Omental fat pad (tissue), 4 donors: Measurements from ENCODE around the gene GNPDA2. TPM values are rescaled to one million over a fixed set of nuclear protein-coding genes. Genes with fewer than 3 reads are reported as not detected.

Experiments
- ATAC-seq: fragments of 150-250 bp; one replicate; pipeline ENCODE4 v1.9.1; 2016; ENCODE audit warnings: mild to moderate bottlenecking, moderate library complexity; ENCODE audit not compliant: low FRiP score
- DNase-seq: peaks from one replicate; pipeline ENCODE4 v3.0.0-alpha.2; 2019; ENCODE audit warnings: low spot score
- CTCF ChIP-seq, 3 donors: fragments of 450-650 bp; IDR thresholded peaks; one replicate each; pipeline ENCODE4 v1.5.1; 2016 to 2017; ENCODE audit warnings: antibody characterized with exemption in 3 of 3, mild to moderate bottlenecking in 3 of 3, moderate library complexity in 2 of 3
- total RNA-seq, 4 donors: library from RNA; depleted of rRNA; stranded (reverse); fragments of >200 nt; gene quantifications; one replicate each; pipeline ENCODE4 v1.1.0, GENCODE V29; 2016

Gene GNPDA2
- total RNA-seq: 10 to 100 TPM in 3 of 4 donors, 1 to 10 TPM in 1; 9.4 to 23.5 (median 13.8) TPM

DNA sequence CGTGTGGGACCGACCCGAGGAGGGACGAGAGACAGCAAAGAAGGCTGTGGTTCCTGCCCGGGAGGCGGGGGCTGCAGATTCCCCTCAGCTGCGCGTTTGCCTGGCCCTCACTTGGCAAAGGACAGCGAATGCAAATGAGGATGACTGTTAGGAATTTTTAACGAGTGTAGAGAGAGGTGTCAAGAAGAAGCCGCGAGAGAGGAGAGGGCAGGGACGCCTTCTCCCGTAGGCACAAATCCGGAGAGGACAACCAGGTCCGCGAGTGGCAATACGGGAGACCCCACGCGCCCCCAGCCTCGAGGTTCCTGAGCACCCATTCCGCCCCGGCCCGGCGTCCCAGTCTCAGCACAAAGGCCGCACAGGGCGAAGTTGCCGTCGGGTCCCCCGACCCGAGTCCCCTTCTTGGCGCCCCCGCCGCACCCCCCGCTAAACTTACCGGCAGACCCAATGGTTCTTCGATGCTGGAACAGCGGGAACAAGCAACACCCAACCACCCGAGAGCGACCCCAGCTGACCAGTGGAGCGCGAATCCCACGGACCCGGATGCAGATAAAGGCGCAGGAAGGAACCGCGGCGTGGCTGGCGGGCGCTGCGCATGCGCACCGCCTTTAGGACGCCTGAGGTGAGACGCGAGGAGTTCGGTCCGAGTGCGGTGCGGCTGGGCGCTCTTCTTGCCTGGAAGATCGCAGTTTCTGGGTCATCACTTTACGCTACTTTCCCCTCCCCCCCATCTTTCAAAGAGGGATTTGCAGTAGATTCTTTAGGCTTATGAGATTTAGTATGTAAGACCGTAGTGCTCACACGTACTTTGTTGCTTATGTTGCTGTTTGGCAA is at the start of gene GNPDA2:
GNPDA2 (minus strand) TSS at position 519 of the 834 bp plus-strand sequence. CDS start 4,349 bp downstream, outside the sequence.
- DNase-seq: peak; percentile 68
- ATAC-seq: peak; percentile 94
- TF ChIP-seq CTCF (IDR thresholded peaks at IDR 0.05): no peak

DNA sequence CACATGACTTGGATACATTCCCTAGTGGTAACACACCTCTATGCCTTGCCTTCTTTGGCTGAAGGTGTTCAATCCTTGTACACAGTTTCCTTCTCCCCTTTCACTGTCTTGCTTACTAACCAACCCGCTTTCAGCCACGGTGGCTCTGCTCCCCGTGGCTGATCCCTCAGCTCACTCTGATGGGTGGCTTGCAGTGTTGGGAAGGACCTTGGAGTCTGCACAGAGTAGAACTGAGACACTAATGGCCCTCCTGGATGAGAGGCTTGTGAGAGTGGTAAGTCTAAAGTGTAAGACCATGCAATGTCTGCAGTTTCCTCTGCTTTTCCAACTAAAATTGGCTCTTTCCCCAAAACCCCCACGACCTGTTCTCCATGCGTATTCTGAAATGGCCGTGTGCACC is 46.0 kb upstream of the GNPDA2 start:
- ATAC-seq (no peak), DNase-seq (no peak)
- no peak for TF ChIP-seq CTCF (IDR thresholded peaks at IDR 0.05)

- no peak for ATAC-seq
- DNase-seq: no peak
- TF ChIP-seq CTCF (IDR thresholded peaks at IDR 0.05): no peak
Observed at GRCh38 chr4:44771789-44772188, 45.4 kb upstream of the GNPDA2 start.

GRCh38 chr4:44766453-44766852 is 40.1 kb upstream of the GNPDA2 start:
- ATAC-seq: no peak
- no peak for DNase-seq
- no peak for TF ChIP-seq CTCF (IDR thresholded peaks at IDR 0.05)

GRCh38 chr4:44765116-44765515 is 38.8 kb upstream of the GNPDA2 start:
- no peak for TF ChIP-seq CTCF (IDR thresholded peaks at IDR 0.05)
- no peak for ATAC-seq
- DNase-seq: no peak

DNA sequence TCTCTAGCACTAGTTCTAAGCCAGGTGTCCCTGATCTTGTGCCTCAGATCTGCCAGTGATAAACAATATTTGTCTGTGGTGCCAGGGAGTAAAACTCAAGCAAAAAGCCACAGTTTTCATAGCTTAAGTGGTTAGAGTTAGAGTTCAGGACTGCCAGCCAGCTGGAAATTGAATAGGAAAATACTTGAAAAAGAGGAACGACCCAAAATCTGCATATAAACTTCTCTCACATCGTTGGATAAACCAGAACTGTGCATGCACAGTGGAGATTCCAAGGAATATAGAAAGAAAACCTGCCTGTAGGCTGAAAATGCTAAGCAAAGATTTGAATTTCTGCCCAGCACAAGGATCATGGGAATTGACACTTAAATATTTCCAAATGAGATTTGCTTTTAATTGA is 35.0 kb upstream of the GNPDA2 start:
- no peak for DNase-seq
- no peak for TF ChIP-seq CTCF (IDR thresholded peaks at IDR 0.05)
- no peak for ATAC-seq
